ENCODE data around the gene ORM1.

ORM1 gene

GRCh38 chr9:114302727-114303126 is 20.2 kb upstream of the ORM1 start:
- H4K20me1 ChIP-seq (ENCODE audit: insufficient read depth, low read length): no peaks in the 10 kb centered on the region
- H3K4me3 ChIP-seq (ENCODE audit: low read length): no peak overlapping the region
- no peaks in the 10 kb centered on the region for H3K4me1 ChIP-seq (ENCODE audit: low read length)
- H3K27me3 ChIP-seq (replicated peaks; ENCODE audit: insufficient read depth, low read length): no peaks in the 10 kb centered on the region
- no peaks in the 10 kb centered on the region for H3K79me2 ChIP-seq (ENCODE audit: low read length)
- H2AFZ ChIP-seq (ENCODE audit: low read length): no peak overlapping the region
- no peaks in the 10 kb centered on the region for H3F3A ChIP-seq (ENCODE audit: insufficient read depth, low read length)
- no peaks in the 10 kb centered on the region for H3K9me2 ChIP-seq (replicated peaks; ENCODE audit: insufficient read depth, low read length)
- H3K9me3 ChIP-seq (replicated peaks; ENCODE audit: insufficient read depth, low read length): no peaks in the 10 kb centered on the region
- no peak overlapping the region for H3K9ac ChIP-seq (ENCODE audit: low read length)
- no peaks in the 10 kb centered on the region for H3K36me3 ChIP-seq (replicated peaks; ENCODE audit: insufficient read depth, low read length)
- no peak for TF ChIP-seq EZH2 (optimal IDR thresholded peaks at IDR 0.05; ENCODE audit: low read depth, low read length)
- TF ChIP-seq CTCF (IDR thresholded peaks at IDR 0.05; ENCODE audit: low read length): no peak
- no peak for TF ChIP-seq EZH2phosphoT487 (IDR thresholded peaks at IDR 0.05; ENCODE audit: low read length)
- DNase-seq: no peak
- H3K4me2 ChIP-seq (ENCODE audit: low read depth, low read length): no peak overlapping the region
- H3K27ac ChIP-seq (ENCODE audit: low read length): no peak overlapping the region

- H3K4me2 ChIP-seq (ENCODE audit: low read depth, low read length): no peak overlapping the region
- no peaks in the 10 kb centered on the region for H3K4me1 ChIP-seq (ENCODE audit: low read length)
- H3K9ac ChIP-seq (ENCODE audit: low read length): no peak overlapping the region
- no peak overlapping the region for H2AFZ ChIP-seq (ENCODE audit: low read length)
- TF ChIP-seq EZH2 (optimal IDR thresholded peaks at IDR 0.05; ENCODE audit: low read depth, low read length): no peak
- no peak for TF ChIP-seq CTCF (IDR thresholded peaks at IDR 0.05; ENCODE audit: low read length)
- no peak for TF ChIP-seq EZH2phosphoT487 (IDR thresholded peaks at IDR 0.05; ENCODE audit: low read length)
- H3K9me3 ChIP-seq (replicated peaks; ENCODE audit: insufficient read depth, low read length): no peaks in the 10 kb centered on the region
- H3F3A ChIP-seq (ENCODE audit: insufficient read depth, low read length): no peaks in the 10 kb centered on the region
- H3K4me3 ChIP-seq (ENCODE audit: low read length): no peak overlapping the region
- no peaks in the 10 kb centered on the region for H3K79me2 ChIP-seq (ENCODE audit: low read length)
- no peaks in the 10 kb centered on the region for H3K9me2 ChIP-seq (replicated peaks; ENCODE audit: insufficient read depth, low read length)
- H3K36me3 ChIP-seq (replicated peaks; ENCODE audit: insufficient read depth, low read length): no peaks in the 10 kb centered on the region
- no peak for DNase-seq
- H3K27ac ChIP-seq (ENCODE audit: low read length): no peak overlapping the region
- H3K27me3 ChIP-seq (replicated peaks; ENCODE audit: insufficient read depth, low read length): no peaks in the 10 kb centered on the region
- no peaks in the 10 kb centered on the region for H4K20me1 ChIP-seq (ENCODE audit: insufficient read depth, low read length)
These were observed 19.3 kb upstream of the ORM1 start for GRCh38 chr9:114303571-114303970.

- no peak for DNase-seq
- H3K36me3 ChIP-seq (replicated peaks; ENCODE audit: insufficient read depth, low read length): no peaks in the 10 kb centered on the region
- H3K4me1 ChIP-seq (ENCODE audit: low read length): no peaks in the 10 kb centered on the region
These were observed 18.9 kb upstream of the ORM1 start for GRCh38 chr9:114303977-114304376.

More at GRCh38 chr9:114303977-114304376, 18.9 kb upstream of the ORM1 start:
- no peak overlapping the region for H2AFZ ChIP-seq (ENCODE audit: low read length)
- no peaks in the 10 kb centered on the region for H3K79me2 ChIP-seq (ENCODE audit: low read length)
- H3K9me2 ChIP-seq (replicated peaks; ENCODE audit: insufficient read depth, low read length): no peaks in the 10 kb centered on the region
- no peaks in the 10 kb centered on the region for H3K9me3 ChIP-seq (replicated peaks; ENCODE audit: insufficient read depth, low read length)
- no peaks in the 10 kb centered on the region for H3K27me3 ChIP-seq (replicated peaks; ENCODE audit: insufficient read depth, low read length)
- H3K4me3 ChIP-seq (ENCODE audit: low read length): no peak overlapping the region
- H4K20me1 ChIP-seq (ENCODE audit: insufficient read depth, low read length): no peaks in the 10 kb centered on the region
- no peak overlapping the region for H3K9ac ChIP-seq (ENCODE audit: low read length)
- no peak overlapping the region for H3K4me2 ChIP-seq (ENCODE audit: low read depth, low read length)
- H3F3A ChIP-seq (ENCODE audit: insufficient read depth, low read length): no peaks in the 10 kb centered on the region
- TF ChIP-seq EZH2phosphoT487 (IDR thresholded peaks at IDR 0.05; ENCODE audit: low read length): no peak
- no peak for TF ChIP-seq EZH2 (optimal IDR thresholded peaks at IDR 0.05; ENCODE audit: low read depth, low read length)
- TF ChIP-seq CTCF (IDR thresholded peaks at IDR 0.05; ENCODE audit: low read length): no peak
- H3K27ac ChIP-seq (ENCODE audit: low read length): no peak overlapping the region
